GM18520 (cell line): Measurements from ENCODE around the gene GPR62.
"Not testable (repeated sequence)": the region's sequence is repeated elsewhere in the genome, so short reads cannot be mapped to it uniquely, and the experiment has no call there.

Experiments
- ATAC-seq: cut with Tn5 transposase; IDR thresholded peaks from one replicate; pipeline ENCODE4 v1.9.1; 2021; ENCODE audit not compliant: unreplicated experiment

Gene GPR62

GRCh38 chr3:51955175-51955892, at the start of gene GPR62:
TSS of gene GPR62 (plus strand) at chr3:51955381. CDS start at chr3:51955653, 272 bp downstream.
- no peak for ATAC-seq

DNA sequence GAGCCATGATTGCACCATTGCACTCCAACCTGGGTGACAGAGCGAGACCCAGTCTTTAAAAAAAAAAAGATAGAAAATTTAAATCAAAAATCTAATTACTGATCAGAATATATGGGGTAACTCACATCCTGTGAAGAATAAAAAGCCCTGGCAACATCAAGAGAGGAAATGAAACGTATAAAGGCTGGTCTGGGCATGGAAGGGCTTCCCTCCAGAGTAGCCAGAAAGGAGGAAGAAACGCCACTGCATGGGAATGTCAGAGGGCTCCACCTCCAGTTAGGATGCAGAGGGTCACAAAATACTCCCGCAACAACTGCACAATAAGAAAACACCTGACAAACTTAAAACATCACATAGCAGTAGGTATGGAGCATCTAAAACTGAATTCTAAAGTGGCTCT, 47.2 kb upstream of the GPR62 start:
- no peak for ATAC-seq

DNA sequence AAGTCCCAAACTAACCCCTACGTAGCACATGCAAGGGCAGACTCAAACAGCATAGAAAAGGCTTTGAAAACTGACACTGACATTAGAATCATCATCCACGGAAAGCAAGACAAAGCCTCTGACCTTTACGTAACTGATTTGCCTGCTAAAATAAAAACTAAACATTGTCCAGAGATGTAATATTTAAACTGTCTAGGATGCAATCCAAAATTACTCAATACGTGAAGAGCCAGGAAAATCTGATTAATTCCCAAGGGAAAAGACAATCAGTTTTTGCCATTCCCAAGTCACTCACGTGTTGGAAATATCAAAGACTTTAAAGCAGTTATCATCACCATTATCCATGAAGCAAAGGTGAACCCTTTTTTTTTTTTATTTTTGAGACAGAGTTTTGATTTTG, 38.8 kb upstream of the GPR62 start:
- no peak for ATAC-seq

GRCh38 chr3:51921081-51921578, 34.1 kb upstream of the GPR62 start:
- ATAC-seq, result no peak

GRCh38 chr3:51927061-51927977, 27.9 kb upstream of the GPR62 start:
- no peak for ATAC-seq

DNA sequence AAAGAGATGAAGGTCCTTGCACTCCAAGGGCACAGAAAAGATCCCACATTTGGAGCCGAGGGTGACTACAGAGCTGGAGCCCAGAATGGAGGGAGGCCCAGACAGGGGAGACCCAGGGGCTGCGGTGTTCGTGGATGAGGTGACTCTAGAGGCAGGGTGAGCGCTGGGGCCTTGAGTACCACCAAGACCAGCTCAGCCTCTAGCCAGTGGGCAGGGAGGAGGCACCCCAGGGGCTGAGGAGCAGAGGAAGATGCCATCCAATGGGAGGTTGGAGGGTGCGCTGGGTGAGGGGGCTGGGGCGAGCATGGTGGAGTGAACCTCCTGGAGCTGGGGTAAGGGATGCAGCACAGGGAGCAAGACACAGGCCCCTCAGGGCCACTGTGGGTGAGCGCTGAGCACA, 26.7 kb upstream of the GPR62 start:
- ATAC-seq, result no peak

- not testable (repeated sequence) for ATAC-seq
These were observed 26.2 kb upstream of the GPR62 start for GRCh38 chr3:51928981-51929380.

DNA sequence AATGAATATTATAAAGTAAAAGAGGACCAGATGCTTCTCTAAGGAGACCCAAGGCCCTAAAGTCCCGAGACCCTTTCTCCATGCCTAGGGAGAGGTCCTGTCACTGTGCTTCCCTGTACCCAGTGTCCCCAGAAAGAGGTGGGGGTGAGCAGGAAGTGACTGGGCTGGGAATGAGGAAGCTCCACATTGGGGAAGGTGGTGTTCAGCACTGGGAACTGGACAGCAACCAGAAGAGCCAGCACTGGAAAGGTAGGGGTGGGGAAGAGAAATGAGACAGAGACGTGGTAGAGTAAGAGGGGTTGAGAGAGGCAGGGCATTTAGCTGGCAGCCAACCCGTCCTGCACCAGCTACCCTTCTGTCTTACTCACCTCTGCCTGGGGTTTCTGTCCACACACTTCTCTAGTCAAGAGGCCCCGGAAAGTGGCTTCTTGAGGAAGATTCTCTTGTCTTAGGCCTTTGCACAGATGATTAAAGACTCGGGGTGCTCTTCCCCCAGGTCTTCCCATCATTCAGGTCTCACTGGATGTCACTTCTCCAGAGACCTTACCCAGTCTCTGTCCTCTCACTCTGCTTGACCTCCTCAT, 25.7 kb upstream of the GPR62 start:
- ATAC-seq, result no peak

GRCh38 chr3:51930439-51930838, 24.7 kb upstream of the GPR62 start:
- no peak for ATAC-seq

GRCh38 chr3:51931756-51932155, 23.4 kb upstream of the GPR62 start:
- ATAC-seq, result no peak

GRCh38 chr3:51932471-51933370, 22.5 kb upstream of the GPR62 start:
- no peak for ATAC-seq

DNA sequence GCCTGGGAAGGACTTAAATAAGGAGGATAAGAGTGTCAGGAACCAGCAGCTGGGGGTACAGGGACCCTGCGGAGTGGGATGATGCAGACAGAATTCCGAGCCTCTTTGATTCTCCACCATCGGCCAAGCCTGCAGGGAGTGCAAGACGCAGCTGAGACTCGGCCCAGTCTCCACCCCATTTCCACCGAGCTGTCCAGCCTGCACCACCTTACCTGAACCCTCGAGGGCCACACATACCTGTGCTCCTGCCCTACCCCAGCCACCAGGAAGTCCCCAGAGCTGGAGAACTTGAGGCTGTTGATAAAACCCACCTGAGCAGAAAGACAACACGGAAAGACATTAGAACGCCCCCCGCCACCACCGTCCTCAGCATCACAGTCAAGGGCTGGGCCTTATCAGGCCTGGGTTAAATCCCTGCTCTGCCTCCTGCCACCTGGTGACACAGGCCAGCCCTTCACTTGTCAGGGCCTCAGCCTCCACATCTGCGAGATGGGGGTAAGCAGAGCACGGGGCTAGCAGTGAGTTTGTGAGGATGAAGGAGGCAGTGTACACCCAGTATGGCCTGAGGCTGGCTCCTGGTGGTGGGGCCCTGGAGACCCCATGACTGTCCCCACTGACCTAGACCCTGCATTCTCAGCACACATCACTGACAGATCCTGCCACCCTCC, 21.6 kb upstream of the GPR62 start:
- no peak for ATAC-seq

DNA sequence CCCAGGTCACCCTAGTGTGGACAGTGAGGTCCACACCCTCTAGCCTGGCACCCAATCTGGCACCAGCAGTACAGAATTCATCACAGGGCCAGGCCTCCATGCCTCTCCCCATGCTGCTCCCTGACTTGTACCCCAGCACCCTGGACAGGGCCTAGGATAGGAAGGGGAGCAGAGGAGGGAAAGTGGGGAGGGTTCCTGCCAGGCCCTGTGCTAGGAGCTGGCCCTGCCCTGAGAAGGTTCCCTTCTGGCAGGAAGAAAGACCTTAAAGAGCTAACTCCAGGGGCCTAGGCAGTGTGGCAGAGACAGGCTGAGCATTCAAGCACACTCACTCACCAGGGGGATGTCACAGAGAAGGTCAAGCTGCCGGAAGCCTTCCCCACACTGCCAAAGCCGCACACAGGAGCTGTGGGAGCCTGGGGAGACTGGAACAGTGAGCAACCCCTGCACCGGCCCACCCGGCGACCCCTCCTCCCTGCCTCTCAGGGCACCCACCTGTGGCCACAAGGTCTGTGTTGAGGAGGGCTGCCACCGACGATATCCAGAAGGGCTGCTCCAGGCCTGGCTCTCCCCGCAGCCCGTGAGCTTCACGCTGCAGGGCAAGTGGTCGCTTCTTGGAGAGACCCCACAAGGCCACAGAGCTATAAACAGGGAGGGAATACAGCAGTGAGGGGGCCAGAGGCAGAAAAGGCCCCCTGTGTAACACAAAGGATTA, 20.9 kb upstream of the GPR62 start:
- ATAC-seq, result no peak

- ATAC-seq, result no peak
These were observed 19.9 kb upstream of the GPR62 start for GRCh38 chr3:51934991-51935885.

GRCh38 chr3:51935886-51936755, 19.1 kb upstream of the GPR62 start:
- ATAC-seq, result no peak

DNA sequence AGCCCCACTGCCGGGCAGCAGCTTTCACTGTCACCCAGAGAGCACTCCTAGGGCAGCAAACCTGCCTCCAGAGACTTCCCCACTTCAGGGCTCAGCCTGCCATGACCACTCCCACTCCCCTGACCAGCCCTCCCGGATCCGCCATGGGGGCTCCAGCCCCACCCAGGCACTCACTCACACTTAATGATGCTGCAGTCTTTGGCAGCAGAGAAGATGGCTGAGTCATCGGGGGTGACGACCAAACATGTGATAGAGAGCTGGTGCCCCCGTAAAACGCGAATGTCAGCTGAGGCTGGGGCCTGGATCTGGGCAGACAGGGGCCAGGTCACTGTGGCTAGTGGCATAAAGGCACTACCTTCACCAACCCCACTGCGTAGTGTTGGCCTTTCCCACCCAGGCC, 18.2 kb upstream of the GPR62 start:
- no peak for ATAC-seq

DNA sequence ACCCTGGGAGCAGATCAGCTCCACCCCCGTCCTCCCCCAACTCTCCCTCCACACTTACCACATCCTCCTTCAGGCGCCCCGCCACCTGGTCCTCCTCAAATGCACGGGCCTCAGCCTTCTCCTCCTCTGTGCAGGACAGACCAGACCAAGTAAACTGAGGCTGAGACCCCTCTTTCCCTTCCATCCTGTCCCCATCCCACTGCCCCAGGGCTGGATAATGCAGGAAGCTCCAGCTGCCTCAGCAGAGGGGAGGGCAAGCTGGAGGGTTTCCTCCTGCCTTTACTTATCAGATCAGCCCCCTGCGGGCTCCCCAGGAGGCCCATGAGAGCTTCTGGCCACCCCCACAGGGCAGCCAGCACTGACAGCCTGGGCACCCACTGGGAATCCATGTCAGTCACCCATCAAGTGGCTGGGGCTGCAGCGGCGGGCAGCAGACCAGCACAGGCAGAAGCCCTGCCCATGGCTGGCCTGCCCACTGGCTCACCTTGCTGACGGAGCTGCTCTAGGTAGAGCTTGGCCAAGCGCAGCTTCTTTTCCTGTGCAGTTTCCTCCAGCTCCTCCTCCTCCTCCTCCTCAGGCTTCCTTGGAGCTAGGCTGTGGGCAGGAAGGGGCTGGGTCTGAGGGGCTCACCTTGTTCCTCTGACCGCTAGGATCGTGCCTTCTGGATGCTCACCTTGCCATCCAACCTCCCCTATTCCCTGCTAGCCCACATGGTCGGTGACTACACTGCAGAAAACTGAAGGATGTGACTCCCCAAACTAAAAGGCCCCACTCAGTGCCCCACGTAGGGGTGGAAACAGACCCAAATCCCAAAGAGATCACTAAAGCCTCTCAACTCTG, 17.4 kb upstream of the GPR62 start:
- ATAC-seq, result no peak
